OCI-LY7 (cell line): Measurements from ENCODE around the gene RPL27A. TPM values are rescaled to one million over a fixed set of nuclear protein-coding genes. Genes with fewer than 3 reads are reported as not detected.

Experiments used
- BruUV-seq: library from RNA; stranded (reverse); fragments of 400-500 nt; replicated peaks from 2 replicates; lab custom pipeline; 2021; lab: Mats Ljungman, UMichigan
- CTCF ChIA-PET: fragments of 300-600 bp; sonication (Branson Sonifier 250); formaldehyde crosslinking; loops from one replicate; lab custom pipeline; 2022; ENCODE audit warnings: antibody characterized with exemption; ENCODE audit not compliant: unreplicated experiment; lab: Charles Lee
- POLR2A ChIA-PET: fragments of 300-600 bp; sonication (Branson Sonifier 250); formaldehyde crosslinking; loops from one replicate; lab custom pipeline; 2022; ENCODE audit warnings: antibody characterized with exemption; lab: Charles Lee
- DNase-seq: peaks from one replicate; pipeline ENCODE4 v3.0.0-alpha.2; 2015; ENCODE audit warnings: low spot score
- H2AFZ ChIP-seq: fragments of 200-600 bp; sonication (generic), shearing (Covaris generic); 2 replicates; pipeline ENCODE4 v1.6.1; 2014; ENCODE audit warnings: mild to moderate bottlenecking, antibody characterized with exemption, low read length, moderate library complexity
- H3K27ac ChIP-seq: fragments of 200-600 bp; sonication (generic); 2 replicates; pipeline ENCODE4 v1.5.1; 2014; ENCODE audit warnings: mixed run types, low read depth, mild to moderate bottlenecking, moderate library complexity, low read length, inconsistent platforms; ENCODE audit not compliant: poor library complexity, severe bottlenecking
- H3K36me3 ChIP-seq: fragments of 200-600 bp; sonication (generic); 2 replicates; pipeline ENCODE4 v1.6.1; 2014; ENCODE audit warnings: mild to moderate bottlenecking, antibody characterized with exemption, low read length, moderate library complexity, mixed read lengths; ENCODE audit not compliant: insufficient read depth
- H3K4me1 ChIP-seq: fragments of 200-600 bp; sonication (generic); 2 replicates; pipeline ENCODE4 v1.5.1; 2014; ENCODE audit warnings: mild to moderate bottlenecking, low read length; ENCODE audit not compliant: insufficient read depth, poor library complexity, severe bottlenecking
- H3K4me2 ChIP-seq: fragments of 200-600 bp; sonication (generic); 2 replicates; pipeline ENCODE4 v1.6.1; 2014; ENCODE audit warnings: mild to moderate bottlenecking, low read length
- H3K4me3 ChIP-seq: fragments of 200-600 bp; sonication (generic); 2 replicates; pipeline ENCODE4 v1.5.1; 2014; ENCODE audit warnings: mild to moderate bottlenecking, low read depth, low read length; ENCODE audit not compliant: poor library complexity, severe bottlenecking
- H3K79me2 ChIP-seq: fragments of 200-600 bp; sonication (generic); 2 replicates; pipeline ENCODE4 v1.6.1; 2016; ENCODE audit warnings: low read depth, mild to moderate bottlenecking, low read length, moderate library complexity, mixed read lengths; ENCODE audit not compliant: insufficient read depth
- H3K9me2 ChIP-seq: fragments of 200-600 bp; sonication (generic); 2 replicates; pipeline ENCODE4 v1.6.1; 2016; ENCODE audit warnings: mild to moderate bottlenecking, low read length, mixed read lengths; ENCODE audit not compliant: insufficient read depth
- H3K9me3 ChIP-seq: fragments of 200-600 bp; sonication (generic); 2 replicates; pipeline ENCODE4 v1.6.1; 2014; ENCODE audit warnings: mild to moderate bottlenecking, mixed run types, low read length, mixed read lengths
- H4K20me1 ChIP-seq: fragments of 200-600 bp; sonication (generic); 2 replicates; pipeline ENCODE4 v1.6.1; 2014; ENCODE audit warnings: mild to moderate bottlenecking, antibody characterized with exemption, low read length, moderate library complexity, mixed read lengths; ENCODE audit not compliant: insufficient read depth
- CTCF ChIP-seq: fragments of 200-600 bp; sonication (generic); conservative IDR thresholded peaks from 2 replicates; pipeline ENCODE4 v1.5.1; 2014; ENCODE audit warnings: mild to moderate bottlenecking, antibody characterized with exemption, low read length, moderate library complexity, mixed read lengths
- EZH2phosphoT487 ChIP-seq: fragments of 200-600 bp; sonication (generic); IDR thresholded peaks from 2 replicates; pipeline ENCODE4 v1.6.1; 2018; ENCODE audit warnings: low read depth, borderline replicate concordance, mild to moderate bottlenecking, mixed run types, antibody characterized with exemption, low read length, moderate library complexity, mixed read lengths
- intact Hi-C: fragments of 100-400 bp; cut with micrococcal nuclease; formaldehyde crosslinking; loops from one replicate; pipeline ENCODE4 v1.10.0; 2022; ENCODE audit not compliant: unreplicated experiment
- total RNA-seq, 2 experiments: library from RNA; depleted of rRNA in 1 of 2; stranded (reverse); fragments of >200 nt in 1 of 2; shearing (Covaris generic) in 1 of 2; gene quantifications; 2 replicates each; pipeline ENCODE4 v1.2.3, GENCODE V29; 2014 to 2022

The RPL27A gene
- total RNA-seq, 2 experiments from 2014 or later = 1,593 to 2,753 TPM

- Histone ChIP-seq H3K36me3 (no peaks in the 10 kb centered on the region), H3K9me2 (no peaks in the 10 kb centered on the region), H3K4me2 (no peak overlapping the region), H3K79me2 (no peaks in the 10 kb centered on the region), H4K20me1 (no peaks in the 10 kb centered on the region), H3K27ac (no peak overlapping the region), H3K4me3 (no peak overlapping the region), H3K9me3 (no peaks in the 10 kb centered on the region), H3K4me1 (peaks cover 1% of the 10 kb centered on the region), H2AFZ (no peak overlapping the region)
- intact Hi-C loops = no loop called here
- BruUV-seq = no TSS peak
- DNase-seq = no peak
- POLR2A ChIA-PET = no interaction called here
- no peak for TF ChIP-seq EZH2phosphoT487
- TF ChIP-seq CTCF = no peak
- CTCF ChIA-PET = no interaction called here
Observed at GRCh38 chr11:8705146-8705545, 22.6 kb downstream of the RPL27A start.

GRCh38 chr11:8706673-8707432 is 24.3 kb downstream of the RPL27A start:
- no peaks in the 10 kb centered on the region for H3K9me2 ChIP-seq
- no peaks in the 10 kb centered on the region for H3K4me1 ChIP-seq
- intact Hi-C loops = no loop called here
- BruUV-seq = no TSS peak
- H3K27ac ChIP-seq = no peak overlapping the region
- no peak overlapping the region for H3K4me3 ChIP-seq
- no peaks in the 10 kb centered on the region for H3K36me3 ChIP-seq
- TF ChIP-seq CTCF (no peak), EZH2phosphoT487 (no peak)
- H2AFZ ChIP-seq = no peak overlapping the region
- H3K4me2 ChIP-seq = no peak overlapping the region
- H3K79me2 ChIP-seq = no peaks in the 10 kb centered on the region
- no peaks in the 10 kb centered on the region for H3K9me3 ChIP-seq
- CTCF ChIA-PET = no interaction called here
- H4K20me1 ChIP-seq = no peaks in the 10 kb centered on the region
- DNase-seq = no peak
- POLR2A ChIA-PET = no interaction called here

- H3K36me3 ChIP-seq = no peaks in the 10 kb centered on the region
- no peaks in the 10 kb centered on the region for H3K9me3 ChIP-seq
- no TSS peak for BruUV-seq
- H3K4me2 ChIP-seq = no peak overlapping the region
- intact Hi-C loops = no loop called here
- no peaks in the 10 kb centered on the region for H3K9me2 ChIP-seq
- DNase-seq = no peak
- H3K79me2 ChIP-seq = no peaks in the 10 kb centered on the region
- no peaks in the 10 kb centered on the region for H4K20me1 ChIP-seq
- H2AFZ ChIP-seq = no peak overlapping the region
- ChIA-PET POLR2A (no interaction called here), CTCF (no interaction called here)
- no peak overlapping the region for H3K4me3 ChIP-seq
- H3K27ac ChIP-seq = no peak overlapping the region
- H3K4me1 ChIP-seq = no peaks in the 10 kb centered on the region
- TF ChIP-seq CTCF (no peak), EZH2phosphoT487 (no peak)
Observed at GRCh38 chr11:8707541-8708191, 25.1 kb downstream of the RPL27A start.
